Adrenal gland (tissue), 5 donors: Measurements from ENCODE around the gene ZDBF2.

Source experiments
- CTCF ChIP-seq, 6 experiments: fragments of 450-650 bp in 4 of 6; fragments of 200-600 bp in 2 of 6; sonication (generic) in 1 of 6; IDR thresholded peaks; 1 replicate in 5 of 6; 2 replicates in 1 of 6; pipeline versions ENCODE4 v1.5.1 to v1.8.0; 2016 to 2021; ENCODE audit warnings: antibody characterized with exemption in 6 of 6, mild to moderate bottlenecking in 2 of 6, moderate library complexity in 1 of 6
- POLR2A ChIP-seq, 2 donors: fragments of 450-650 bp; IDR thresholded peaks; one replicate each; pipeline ENCODE4 v1.6.1; 2017; ENCODE audit warnings: antibody characterized with exemption in 2 of 2, mild to moderate bottlenecking in 2 of 2, moderate library complexity in 1 of 2
- donor health status: DM: no; HTN: no; CAD: no.

- TF ChIP-seq CTCF (IDR thresholded peaks at IDR 0.05) (no peak), POLR2A (IDR thresholded peaks at IDR 0.05) (no peak)
Measured at GRCh38 chr2:206361407-206362045, 87.1 kb downstream of the ZDBF2 start.
